HL-60 (cell line): ENCODE results near the gene MSMO1.

ENCODE experiments used
- DNase-seq, 2 experiments: peaks; one replicate each; pipeline ENCODE4 v3.0.0-alpha.2; 2010 to 2020; ENCODE audit warnings: low read depth in 1 of 2, low spot score in 1 of 2
- H3K27ac ChIP-seq: fragments of 250-450 bp; sonication (Bioruptor Pico); replicated peaks from 2 replicates; pipeline ENCODE4 v1.5.1; 2020; ENCODE audit warnings: mild to moderate bottlenecking, moderate library complexity
- H3K27me3 ChIP-seq: fragments of 250-450 bp; sonication (Bioruptor Pico); 2 replicates; pipeline ENCODE4 v1.5.1; 2021; ENCODE audit warnings: mild to moderate bottlenecking, moderate library complexity; ENCODE audit not compliant: insufficient read depth, poor library complexity, severe bottlenecking
- H3K4me3 ChIP-seq: replicated peaks from 2 replicates; pipeline ENCODE4 v1.5.1; 2011; ENCODE audit warnings: mild to moderate bottlenecking, control low read depth, low read length; ENCODE audit not compliant: insufficient read depth
- GABPA ChIP-seq: IDR thresholded peaks from 2 replicates; pipeline ENCODE4 v1.6.1; 2012; ENCODE audit warnings: low read depth
- POLR2AphosphoS5 ChIP-seq: IDR thresholded peaks from 2 replicates; pipeline ENCODE4 v1.6.1; 2012; ENCODE audit warnings: low read depth
- SPI1 ChIP-seq: IDR thresholded peaks from 2 replicates; pipeline ENCODE4 v1.6.1; 2012; ENCODE audit warnings: low read depth, mild to moderate bottlenecking, borderline replicate concordance
- TF ChIP-seq, protein P1 (sequence below): IDR thresholded peaks from one replicate; pipeline ENCODE4 v1.5.1; 2011; ENCODE audit warnings: low read length, control low read depth, inconsistent platforms; ENCODE audit not compliant: insufficient read depth
- TF ChIP-seq, protein P2 (sequence below): IDR thresholded peaks from 2 replicates; pipeline ENCODE4 v1.6.1; 2012; ENCODE audit warnings: low read depth; ENCODE audit not compliant: insufficient replicate concordance

The MSMO1 gene

DNA sequence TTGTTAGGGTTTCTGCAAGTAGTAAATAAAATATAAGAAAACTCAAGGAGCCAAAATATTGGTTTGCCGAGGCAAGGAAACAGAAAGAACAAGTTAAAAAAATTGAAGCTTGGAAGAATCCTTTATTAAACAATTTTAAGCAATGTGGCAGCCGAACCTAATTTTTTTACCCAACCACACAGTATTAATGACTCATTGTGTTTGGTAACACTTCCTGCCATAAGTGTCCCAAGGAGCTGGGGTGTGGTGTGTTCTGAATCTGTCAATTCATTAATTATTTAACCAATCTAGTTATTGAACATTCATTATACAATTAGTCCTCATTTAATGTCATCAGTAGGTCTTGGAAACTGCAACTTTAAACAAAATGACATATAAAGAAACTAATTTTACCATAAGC is 32.0 kb downstream of the MSMO1 start:
- DNase-seq = no peak
- TF ChIP-seq GABPA = no peak
- TF ChIP-seq, protein P1, sequence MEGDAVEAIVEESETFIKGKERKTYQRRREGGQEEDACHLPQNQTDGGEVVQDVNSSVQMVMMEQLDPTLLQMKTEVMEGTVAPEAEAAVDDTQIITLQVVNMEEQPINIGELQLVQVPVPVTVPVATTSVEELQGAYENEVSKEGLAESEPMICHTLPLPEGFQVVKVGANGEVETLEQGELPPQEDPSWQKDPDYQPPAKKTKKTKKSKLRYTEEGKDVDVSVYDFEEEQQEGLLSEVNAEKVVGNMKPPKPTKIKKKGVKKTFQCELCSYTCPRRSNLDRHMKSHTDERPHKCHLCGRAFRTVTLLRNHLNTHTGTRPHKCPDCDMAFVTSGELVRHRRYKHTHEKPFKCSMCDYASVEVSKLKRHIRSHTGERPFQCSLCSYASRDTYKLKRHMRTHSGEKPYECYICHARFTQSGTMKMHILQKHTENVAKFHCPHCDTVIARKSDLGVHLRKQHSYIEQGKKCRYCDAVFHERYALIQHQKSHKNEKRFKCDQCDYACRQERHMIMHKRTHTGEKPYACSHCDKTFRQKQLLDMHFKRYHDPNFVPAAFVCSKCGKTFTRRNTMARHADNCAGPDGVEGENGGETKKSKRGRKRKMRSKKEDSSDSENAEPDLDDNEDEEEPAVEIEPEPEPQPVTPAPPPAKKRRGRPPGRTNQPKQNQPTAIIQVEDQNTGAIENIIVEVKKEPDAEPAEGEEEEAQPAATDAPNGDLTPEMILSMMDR = no peak
- TF ChIP-seq, protein P2, sequence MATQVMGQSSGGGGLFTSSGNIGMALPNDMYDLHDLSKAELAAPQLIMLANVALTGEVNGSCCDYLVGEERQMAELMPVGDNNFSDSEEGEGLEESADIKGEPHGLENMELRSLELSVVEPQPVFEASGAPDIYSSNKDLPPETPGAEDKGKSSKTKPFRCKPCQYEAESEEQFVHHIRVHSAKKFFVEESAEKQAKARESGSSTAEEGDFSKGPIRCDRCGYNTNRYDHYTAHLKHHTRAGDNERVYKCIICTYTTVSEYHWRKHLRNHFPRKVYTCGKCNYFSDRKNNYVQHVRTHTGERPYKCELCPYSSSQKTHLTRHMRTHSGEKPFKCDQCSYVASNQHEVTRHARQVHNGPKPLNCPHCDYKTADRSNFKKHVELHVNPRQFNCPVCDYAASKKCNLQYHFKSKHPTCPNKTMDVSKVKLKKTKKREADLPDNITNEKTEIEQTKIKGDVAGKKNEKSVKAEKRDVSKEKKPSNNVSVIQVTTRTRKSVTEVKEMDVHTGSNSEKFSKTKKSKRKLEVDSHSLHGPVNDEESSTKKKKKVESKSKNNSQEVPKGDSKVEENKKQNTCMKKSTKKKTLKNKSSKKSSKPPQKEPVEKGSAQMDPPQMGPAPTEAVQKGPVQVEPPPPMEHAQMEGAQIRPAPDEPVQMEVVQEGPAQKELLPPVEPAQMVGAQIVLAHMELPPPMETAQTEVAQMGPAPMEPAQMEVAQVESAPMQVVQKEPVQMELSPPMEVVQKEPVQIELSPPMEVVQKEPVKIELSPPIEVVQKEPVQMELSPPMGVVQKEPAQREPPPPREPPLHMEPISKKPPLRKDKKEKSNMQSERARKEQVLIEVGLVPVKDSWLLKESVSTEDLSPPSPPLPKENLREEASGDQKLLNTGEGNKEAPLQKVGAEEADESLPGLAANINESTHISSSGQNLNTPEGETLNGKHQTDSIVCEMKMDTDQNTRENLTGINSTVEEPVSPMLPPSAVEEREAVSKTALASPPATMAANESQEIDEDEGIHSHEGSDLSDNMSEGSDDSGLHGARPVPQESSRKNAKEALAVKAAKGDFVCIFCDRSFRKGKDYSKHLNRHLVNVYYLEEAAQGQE = no peak
- no peak for TF ChIP-seq SPI1
- no peak for TF ChIP-seq POLR2AphosphoS5
- no peaks in the 10 kb centered on the region for H3K27me3 ChIP-seq
- no peak overlapping the region for H3K4me3 ChIP-seq
- no peak overlapping the region for H3K27ac ChIP-seq

DNA sequence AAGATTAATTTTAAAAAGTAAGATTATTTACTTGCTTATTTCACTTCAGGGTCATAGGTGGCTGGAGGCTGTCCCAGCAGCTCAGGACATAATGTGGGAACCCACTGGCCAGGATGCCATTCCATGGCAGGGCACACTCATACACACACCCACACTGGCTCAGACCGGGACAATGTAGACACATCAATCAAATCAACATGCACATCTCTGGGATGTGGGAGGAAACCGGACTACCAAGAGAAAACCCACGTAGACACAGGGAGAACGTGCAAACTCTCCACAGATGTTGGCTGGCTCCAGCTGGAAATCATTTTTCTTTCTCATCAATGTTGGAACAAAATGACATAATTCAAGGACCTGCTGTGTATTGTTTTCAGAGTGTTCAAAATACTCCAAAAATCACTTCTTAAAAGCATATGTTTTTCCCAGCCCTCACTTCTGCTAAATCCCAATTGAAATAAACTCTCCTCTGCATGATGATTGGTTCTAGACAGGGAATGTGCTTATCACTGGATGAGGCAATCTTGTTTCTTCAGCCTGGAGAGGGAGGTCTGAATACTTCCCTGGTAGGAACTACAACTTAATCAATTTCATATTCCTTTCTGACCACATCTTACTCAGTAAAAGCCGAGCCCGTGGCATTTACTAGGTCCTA is 32.7 kb downstream of the MSMO1 start:
- no peak for DNase-seq
- H3K27me3 ChIP-seq = no peaks in the 10 kb centered on the region
- H3K4me3 ChIP-seq = no peak overlapping the region
- no peak overlapping the region for H3K27ac ChIP-seq
- no peak for TF ChIP-seq POLR2AphosphoS5
- TF ChIP-seq SPI1 = no peak
- TF ChIP-seq GABPA = no peak
- TF ChIP-seq, protein P2 = no peak
- TF ChIP-seq, protein P1 = no peak

DNA sequence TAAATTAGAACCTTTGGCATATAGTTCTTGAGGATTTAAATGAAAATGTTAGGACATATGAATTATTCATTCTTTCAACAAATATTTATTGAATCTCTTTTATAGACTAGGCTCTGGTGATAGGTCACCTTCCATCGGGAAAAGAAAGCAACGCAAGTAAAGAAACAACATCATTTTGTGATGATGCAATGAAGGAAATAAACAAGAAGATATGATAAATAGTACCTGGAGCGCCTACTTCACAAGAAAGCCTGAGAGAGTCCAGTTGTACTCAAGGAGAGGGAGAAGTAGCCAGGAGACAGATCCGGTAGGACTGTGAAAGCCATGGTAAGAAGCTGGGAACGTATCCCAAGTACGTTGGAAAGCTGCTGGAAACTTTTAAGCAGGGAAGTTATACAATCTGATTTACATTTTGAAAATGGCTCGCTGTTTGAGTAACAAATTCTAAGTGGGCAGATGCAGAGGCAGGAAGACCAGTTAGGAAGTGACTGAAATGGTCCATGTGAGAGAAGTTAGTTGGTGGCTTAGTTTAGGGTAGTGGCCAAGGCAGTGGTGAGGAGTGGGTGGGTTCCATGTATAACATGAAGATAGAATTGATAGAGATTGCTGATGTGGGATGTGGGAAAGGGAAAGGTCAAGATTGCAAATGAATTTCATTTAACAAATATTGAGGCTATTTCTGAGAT is 33.7 kb downstream of the MSMO1 start:
- H3K27ac ChIP-seq = no peak overlapping the region
- TF ChIP-seq GABPA = no peak
- TF ChIP-seq, protein P2 = no peak
- no peak for TF ChIP-seq POLR2AphosphoS5
- TF ChIP-seq, protein P1 = no peak
- TF ChIP-seq SPI1 = no peak
- no peak overlapping the region for H3K4me3 ChIP-seq
- no peaks in the 10 kb centered on the region for H3K27me3 ChIP-seq
- no peak for DNase-seq
